GM23248 (cell line): ENCODE data around the gene CUL3. TPM values are rescaled to one million over a fixed set of nuclear protein-coding genes. Genes with fewer than 3 reads are reported as not detected.
A peak's percentile ranks its signal among the peaks of the same experiment; 100 is the strongest.

Experiments used
- DNase-seq: peaks from one replicate; pipeline ENCODE4 v3.0.0-alpha.2; 2015
- H2AFZ ChIP-seq: fragments of 200-600 bp; sonication (generic); 2 replicates; pipeline ENCODE4 v1.6.1; 2016; ENCODE audit warnings: antibody characterized with exemption
- H3F3A ChIP-seq: fragments of 200-600 bp; sonication (generic); 2 replicates; pipeline ENCODE4 v1.6.1; 2016; ENCODE audit warnings: mild to moderate bottlenecking, antibody characterized with exemption, mixed run types; ENCODE audit not compliant: insufficient read depth
- H3K27ac ChIP-seq: fragments of 200-600 bp; sonication (generic); 2 replicates; pipeline ENCODE4 v1.5.1; 2016; ENCODE audit warnings: mild to moderate bottlenecking
- H3K27me3 ChIP-seq: fragments of 200-600 bp; sonication (generic); replicated peaks from 2 replicates; pipeline ENCODE4 v1.6.1; 2016; ENCODE audit warnings: mild to moderate bottlenecking; ENCODE audit not compliant: insufficient read depth
- H3K36me3 ChIP-seq: fragments of 200-600 bp; sonication (generic); 2 replicates; pipeline ENCODE4 v1.6.1; 2016; ENCODE audit warnings: low read depth, mild to moderate bottlenecking
- H3K4me1 ChIP-seq: fragments of 200-600 bp; sonication (generic); 2 replicates; pipeline ENCODE4 v1.6.1; 2016; ENCODE audit warnings: mild to moderate bottlenecking; ENCODE audit not compliant: insufficient read depth
- H3K4me2 ChIP-seq: fragments of 200-600 bp; sonication (generic); one replicate; pipeline ENCODE4 v1.6.1; 2016; ENCODE audit warnings: mild to moderate bottlenecking; ENCODE audit not compliant: unreplicated experiment
- H3K4me3 ChIP-seq: fragments of 200-600 bp; sonication (generic); 2 replicates; pipeline ENCODE4 v1.5.1; 2016; ENCODE audit warnings: mild to moderate bottlenecking
- H3K79me2 ChIP-seq: fragments of 200-600 bp; sonication (generic); 2 replicates; pipeline ENCODE4 v1.6.1; 2016; ENCODE audit warnings: mild to moderate bottlenecking; ENCODE audit not compliant: insufficient read depth
- H3K9ac ChIP-seq: fragments of 200-600 bp; sonication (generic); 2 replicates; pipeline ENCODE4 v1.6.1; 2016; ENCODE audit warnings: mild to moderate bottlenecking
- H3K9me2 ChIP-seq: fragments of 200-600 bp; sonication (generic); 2 replicates; pipeline ENCODE4 v1.6.1; 2016; ENCODE audit warnings: mixed run types, mild to moderate bottlenecking, moderate library complexity; ENCODE audit not compliant: insufficient read depth
- H3K9me3 ChIP-seq: fragments of 200-600 bp; sonication (generic); one replicate; pipeline ENCODE4 v1.6.1; 2017; ENCODE audit warnings: low read depth
- H4K20me1 ChIP-seq: fragments of 200-600 bp; sonication (generic); 2 replicates; pipeline ENCODE4 v1.6.0; 2016; ENCODE audit not compliant: insufficient read depth
- EZH2 ChIP-seq: fragments of 200-600 bp; sonication (generic); IDR thresholded peaks from 2 replicates; pipeline ENCODE4 v1.6.1; 2018; ENCODE audit warnings: antibody characterized with exemption, mild to moderate bottlenecking; ENCODE audit not compliant: insufficient read depth, poor library complexity, severe bottlenecking
- EZH2phosphoT487 ChIP-seq: fragments of 200-600 bp; sonication (generic); IDR thresholded peaks from 2 replicates; pipeline ENCODE4 v1.6.1; 2018; ENCODE audit warnings: antibody characterized with exemption, moderate library complexity, mild to moderate bottlenecking, low read depth; ENCODE audit not compliant: insufficient read depth
- WGBS, 2 experiments: methylation state at CpG; one replicate each; pipeline ENCODE4 v1.1.6; 2015 to 2017; ENCODE audit warnings: low lambda C conversion rate in 2 of 2, low coverage in 1 of 2; ENCODE audit errors: missing lambda C conversion rate in 2 of 2; 5-methylcytosine and 5-hydroxymethylcytosine counted together
- in situ Hi-C: fragments of 300-500 bp; cut with MboI; formaldehyde crosslinking; loops from 2 replicates; pipeline ENCODE4 v1.15.0; 2020
- polyA plus RNA-seq: library from polyadenylated mRNA; unstranded; fragments of >200 nt; fragmentation: Nextera tagmentation; extraction: Ambion mirVana; gene quantifications from 2 replicates; pipeline ENCODE4 v1.2.1, GENCODE V29; 2016
- total RNA-seq: library from RNA; depleted of rRNA; stranded (reverse); fragments of >200 nt; shearing (Covaris generic); gene quantifications from 2 replicates; pipeline ENCODE4 v1.2.3, GENCODE V29; 2014

The CUL3 gene
- total and polyA plus RNA-seq, 2 experiments from 2014 or later, result 24.7 to 47.8 TPM

DNA sequence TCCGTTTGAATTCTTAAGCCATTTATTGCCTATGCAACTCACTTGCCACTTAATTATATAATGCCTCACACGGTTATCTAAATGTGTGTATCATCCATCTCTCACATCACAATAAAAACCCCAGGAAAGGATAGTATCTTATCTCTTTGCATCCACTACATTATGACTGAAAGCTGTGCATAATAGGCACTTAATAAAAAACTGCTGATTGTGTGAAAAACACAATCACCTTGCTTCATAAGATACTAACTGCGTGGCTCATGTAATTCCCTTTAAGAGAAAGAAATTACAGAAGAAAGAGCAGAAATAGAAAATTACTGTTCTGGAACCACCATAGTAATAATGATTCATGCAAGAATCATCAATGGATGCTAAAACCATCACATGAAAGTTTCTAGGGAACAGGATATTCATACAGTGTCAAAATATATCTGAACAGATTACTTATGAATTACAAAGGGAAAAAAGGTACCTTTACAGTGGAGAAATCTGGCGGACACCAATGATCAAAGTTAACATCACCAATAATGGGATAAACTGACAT lies 29.3 kb downstream of the CUL3 start:
- Histone ChIP-seq H3F3A (peaks cover 32% of the 10 kb centered on the region), H3K9ac (no peak overlapping the region), H2AFZ (no peak overlapping the region), H4K20me1 (peaks cover 32% of the 10 kb centered on the region; the same call in 1 of the 2 replicates), H3K36me3 (no peaks in the 10 kb centered on the region), H3K9me2 (no peaks in the 10 kb centered on the region), H3K4me3 (no peak overlapping the region), H3K27ac (peak overlapping the region; percentile 50), H3K4me1 (peaks cover 24% of the 10 kb centered on the region), H3K4me2 (peak overlapping the region; percentile 1), H3K9me3 (no peaks in the 10 kb centered on the region), H3K27me3 (no peaks in the 10 kb centered on the region), H3K79me2 (peaks cover 100% of the 10 kb centered on the region)
- DNase-seq, result peak; percentile 51
- TF ChIP-seq EZH2phosphoT487 (no peak), EZH2 (no peak)
- in situ Hi-C loops, result no loop called here
- WGBS, 2 experiments, result 78 to 82% methylated on average over 4 of the region's 4 CpGs

- Histone ChIP-seq H3K9me3 (no peaks in the 10 kb centered on the region), H3K27ac (no peak overlapping the region), H3K9me2 (no peaks in the 10 kb centered on the region), H3K4me1 (peaks cover 22% of the 10 kb centered on the region), H3K4me2 (no peak overlapping the region), H3K79me2 (peaks cover 100% of the 10 kb centered on the region), H3K9ac (no peak overlapping the region), H3K4me3 (no peak overlapping the region), H3F3A (peaks cover 27% of the 10 kb centered on the region), H3K27me3 (no peaks in the 10 kb centered on the region), H2AFZ (no peak overlapping the region), H4K20me1 (peaks cover 18% of the 10 kb centered on the region; the same call in 1 of the 2 replicates), H3K36me3 (no peaks in the 10 kb centered on the region)
- 95 to 99% methylated on average over 2 of the region's 2 CpGs for WGBS, 2 experiments
- TF ChIP-seq EZH2phosphoT487, result no peak
- TF ChIP-seq EZH2, result no peak
- in situ Hi-C loops, result no loop called here
- no peak for DNase-seq
These were observed 32.4 kb downstream of the CUL3 start for GRCh38 chr2:224552771-224553170.

DNA sequence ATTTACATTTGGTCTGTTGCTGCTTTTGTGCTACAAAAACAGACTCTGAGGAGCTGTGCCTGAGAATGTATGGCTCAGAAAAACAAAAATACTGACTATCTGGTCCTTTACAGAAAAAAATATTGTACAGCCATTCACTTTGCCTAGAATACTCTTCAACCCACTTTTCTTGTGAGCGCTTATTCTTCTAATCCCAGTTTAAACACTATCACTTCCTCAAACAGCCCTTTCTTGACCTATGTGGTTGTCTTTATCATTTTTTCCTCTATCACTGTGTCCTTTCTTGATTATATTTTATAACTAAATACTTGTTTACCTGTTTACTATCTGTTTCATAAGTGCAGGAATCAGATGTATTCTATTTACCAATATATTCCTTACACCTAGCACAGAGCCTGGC lies 33.5 kb downstream of the CUL3 start:
- H3K4me3 ChIP-seq, result no peak overlapping the region
- no peak overlapping the region for H2AFZ ChIP-seq
- peaks cover 100% of the 10 kb centered on the region for H3K79me2 ChIP-seq
- DNase-seq, result no peak
- H3K4me2 ChIP-seq, result no peak overlapping the region
- H3K9me2 ChIP-seq, result no peaks in the 10 kb centered on the region
- H4K20me1 ChIP-seq, result peaks cover 20% of the 10 kb centered on the region
- H3K27me3 ChIP-seq, result no peaks in the 10 kb centered on the region
- H3K4me1 ChIP-seq, result peaks cover 14% of the 10 kb centered on the region
- in situ Hi-C loops, result no loop called here
- H3K9me3 ChIP-seq, result no peaks in the 10 kb centered on the region
- no peak overlapping the region for H3K9ac ChIP-seq
- H3K36me3 ChIP-seq, result no peaks in the 10 kb centered on the region
- no peak overlapping the region for H3K27ac ChIP-seq
- peaks cover 20% of the 10 kb centered on the region for H3F3A ChIP-seq
- TF ChIP-seq EZH2 (no peak), EZH2phosphoT487 (no peak)
- 97 to 100% methylated on average over 1 of the region's 1 CpG for WGBS, 2 experiments

GRCh38 chr2:224546926-224547325 lies 38.2 kb downstream of the CUL3 start:
- no peak overlapping the region for H2AFZ ChIP-seq
- H3K9me3 ChIP-seq, result no peaks in the 10 kb centered on the region
- no peak for DNase-seq
- no peak overlapping the region for H3K27ac ChIP-seq
- H3K79me2 ChIP-seq, result peaks cover 100% of the 10 kb centered on the region
- TF ChIP-seq EZH2phosphoT487 (no peak), EZH2 (no peak)
- 0 out of 2 replicates have a peak, but pooled peaks cover 5% of the 10 kb centered on the region for H3K36me3 ChIP-seq
- no peak overlapping the region for H3K9ac ChIP-seq
- H3F3A ChIP-seq, result peaks cover 9% of the 10 kb centered on the region; the same call in 1 of the 2 replicates
- H3K4me1 ChIP-seq, result peaks cover 18% of the 10 kb centered on the region
- H3K4me3 ChIP-seq, result no peak overlapping the region
- WGBS, 2 experiments, result 96 to 100% methylated on average over 1 of the region's 1 CpG
- H4K20me1 ChIP-seq, result peaks cover 9% of the 10 kb centered on the region; the same call in 1 of the 2 replicates
- no peaks in the 10 kb centered on the region for H3K27me3 ChIP-seq
- no peaks in the 10 kb centered on the region for H3K9me2 ChIP-seq
- in situ Hi-C loops, result no loop called here
- H3K4me2 ChIP-seq, result no peak overlapping the region
